Activated naive CD4-positive, alpha-beta T cell (primary cell): ENCODE measurements around the gene HUNK.

ENCODE experiments used
- DNase-seq, 4 experiments: peaks; one replicate each; lab custom pipeline; 2025; lab: John Stamatoyannopoulos, UW

The HUNK gene

DNA sequence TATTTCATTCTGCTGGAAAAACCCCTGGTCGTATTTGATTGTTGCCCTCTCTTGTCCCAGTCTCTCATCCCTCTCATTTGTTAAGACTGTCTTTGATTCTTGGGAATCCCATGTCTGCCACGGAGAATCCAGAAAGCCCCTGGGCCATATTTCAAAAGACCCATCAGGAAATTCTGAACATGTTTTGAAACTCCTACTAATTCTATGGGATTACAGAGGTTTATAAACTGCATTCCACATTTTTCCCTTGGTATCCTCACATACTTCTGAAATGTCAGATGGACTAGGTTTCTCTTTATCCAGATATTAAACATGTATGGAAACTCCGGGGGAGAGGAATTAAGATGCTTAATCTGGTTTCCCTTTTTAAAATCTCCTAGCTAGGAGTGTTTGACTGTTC, 80.0 kb downstream of the HUNK start:
- DNase-seq: no peak

DNA sequence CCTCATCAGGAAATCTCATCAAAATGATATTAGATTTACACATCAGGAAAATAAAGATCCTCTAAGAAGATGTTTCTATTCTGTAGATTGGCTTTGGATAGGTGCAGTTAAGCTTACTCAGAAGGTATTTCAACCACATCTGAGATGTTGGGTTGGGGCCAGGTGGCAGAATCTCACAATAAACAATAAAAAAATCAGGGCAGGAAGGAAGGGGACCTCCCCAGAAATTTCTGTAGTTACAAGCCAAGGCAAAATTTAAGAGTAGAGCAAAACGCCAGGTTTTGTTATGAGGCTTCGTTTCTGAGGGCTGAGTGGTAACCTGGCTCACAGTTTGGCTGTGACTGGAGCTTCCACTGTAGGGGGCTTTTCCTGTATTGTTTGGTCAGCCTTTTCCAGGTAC, 84.8 kb downstream of the HUNK start:
- no peak for DNase-seq

DNA sequence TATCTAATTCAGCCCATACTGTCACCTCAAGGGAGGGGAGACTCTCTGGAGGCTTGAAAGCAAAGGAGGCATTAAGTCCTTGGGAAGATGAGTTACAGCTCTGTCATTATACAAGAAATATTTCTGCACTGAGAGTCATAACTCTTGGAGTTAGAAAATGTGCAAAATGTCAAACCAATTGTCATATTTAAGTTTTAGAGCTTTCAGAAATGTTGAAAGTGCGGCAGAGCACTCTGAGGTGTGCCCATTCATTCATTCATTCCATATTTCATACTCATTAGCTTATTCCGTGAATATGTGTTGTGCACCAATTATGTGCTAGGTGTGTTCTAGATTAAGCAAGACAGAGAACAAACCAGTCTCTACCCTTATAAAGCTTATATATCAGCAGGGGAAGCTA, 87.1 kb downstream of the HUNK start:
- DNase-seq: no peak

DNA sequence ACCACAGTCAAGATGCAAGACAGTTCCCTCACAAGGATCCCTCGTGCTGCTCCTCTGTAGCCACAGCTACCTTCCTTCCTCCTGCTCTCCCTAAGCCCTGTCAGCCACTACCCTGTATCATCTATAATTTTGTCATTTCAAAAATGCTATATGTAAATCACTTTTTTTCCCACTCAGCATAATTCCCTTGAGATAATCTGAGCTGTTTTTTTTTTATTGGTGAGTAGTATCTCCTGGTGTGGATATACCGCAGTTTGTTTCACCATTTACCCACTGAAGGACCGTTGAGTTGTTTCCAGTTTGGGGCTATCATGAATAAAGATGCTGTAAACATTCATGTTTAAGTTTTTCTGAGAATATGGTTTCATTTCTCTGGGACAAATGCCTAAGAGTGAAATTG, 88.2 kb downstream of the HUNK start:
- DNase-seq: no peak

DNA sequence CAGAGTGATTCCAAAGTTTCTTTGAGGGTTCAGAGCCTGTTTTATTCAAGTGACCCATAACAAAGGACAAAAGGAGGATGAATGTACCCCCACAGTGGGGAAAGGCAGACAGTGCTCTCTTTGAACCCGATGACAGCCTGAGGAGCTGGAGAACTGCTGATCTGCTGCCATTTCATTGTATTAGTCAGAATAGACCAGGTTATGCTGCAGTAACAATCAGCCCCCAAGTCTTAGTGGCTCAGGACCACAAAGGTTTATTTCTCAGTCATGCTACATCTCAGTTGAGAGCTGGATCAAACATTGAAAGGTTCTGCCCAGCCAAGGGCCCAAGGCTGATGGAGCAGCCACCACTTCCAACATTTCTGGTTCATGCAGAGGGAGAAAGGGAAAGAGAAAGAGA, 88.9 kb downstream of the HUNK start:
- DNase-seq: no peak

DNA sequence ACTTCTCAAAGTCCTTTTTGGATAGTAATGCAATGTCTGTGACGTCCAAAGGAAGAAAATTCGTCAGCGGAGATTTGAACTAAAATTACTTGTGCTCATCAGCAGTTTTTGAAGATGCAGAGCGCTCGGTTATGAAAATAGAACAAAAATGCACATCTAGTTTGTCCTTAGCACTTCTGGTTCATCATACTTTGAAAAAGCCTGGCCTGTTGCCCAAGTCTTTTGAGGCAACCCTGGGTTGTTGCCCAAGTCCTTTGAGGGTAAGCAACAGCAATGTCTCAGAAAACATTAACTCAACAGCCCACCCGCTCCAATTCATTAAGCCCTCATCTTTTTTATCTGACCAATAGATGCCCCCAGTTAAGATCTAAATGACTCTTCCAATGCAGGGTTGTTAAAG, 91.9 kb downstream of the HUNK start:
- no peak for DNase-seq

DNA sequence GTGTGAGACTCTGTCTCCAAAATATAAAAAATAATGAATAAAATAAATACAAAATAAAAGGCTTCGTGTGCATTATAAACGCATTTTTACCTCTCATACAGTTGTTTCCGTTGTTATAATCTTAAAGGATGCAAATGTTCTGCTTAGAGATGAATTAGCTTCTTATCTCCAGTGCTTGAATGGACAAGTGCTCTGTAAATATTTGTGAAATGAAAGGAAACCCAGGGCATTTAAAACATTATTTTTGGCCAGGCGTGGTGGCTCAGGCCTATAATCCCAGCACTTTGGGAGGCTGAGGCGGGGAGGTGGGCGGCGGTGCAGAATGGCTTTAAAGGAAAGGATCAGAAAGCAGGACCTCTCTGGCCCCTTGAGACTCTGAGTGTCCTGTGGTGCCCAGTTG, 94.5 kb downstream of the HUNK start:
- no peak for DNase-seq

DNA sequence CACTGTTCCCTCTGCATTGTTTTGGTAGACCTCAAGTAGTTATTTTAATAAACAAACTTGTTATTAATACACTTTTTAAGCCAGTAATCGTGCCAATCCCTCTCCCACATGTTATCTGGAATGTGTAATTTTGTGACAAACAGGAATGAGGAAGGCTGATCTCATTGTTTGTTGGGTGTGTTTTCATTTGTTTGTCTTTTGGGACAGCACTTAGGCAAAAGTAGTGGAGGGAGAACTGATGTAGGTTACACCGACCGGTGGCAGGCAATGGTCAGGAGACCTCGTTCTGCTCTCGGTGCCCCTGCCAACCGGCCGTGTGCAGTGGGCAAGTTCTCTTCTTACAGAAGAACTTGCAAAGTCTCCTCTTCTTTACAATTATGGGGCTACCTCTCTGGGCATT, 99.8 kb downstream of the HUNK start:
- no peak for DNase-seq

DNA sequence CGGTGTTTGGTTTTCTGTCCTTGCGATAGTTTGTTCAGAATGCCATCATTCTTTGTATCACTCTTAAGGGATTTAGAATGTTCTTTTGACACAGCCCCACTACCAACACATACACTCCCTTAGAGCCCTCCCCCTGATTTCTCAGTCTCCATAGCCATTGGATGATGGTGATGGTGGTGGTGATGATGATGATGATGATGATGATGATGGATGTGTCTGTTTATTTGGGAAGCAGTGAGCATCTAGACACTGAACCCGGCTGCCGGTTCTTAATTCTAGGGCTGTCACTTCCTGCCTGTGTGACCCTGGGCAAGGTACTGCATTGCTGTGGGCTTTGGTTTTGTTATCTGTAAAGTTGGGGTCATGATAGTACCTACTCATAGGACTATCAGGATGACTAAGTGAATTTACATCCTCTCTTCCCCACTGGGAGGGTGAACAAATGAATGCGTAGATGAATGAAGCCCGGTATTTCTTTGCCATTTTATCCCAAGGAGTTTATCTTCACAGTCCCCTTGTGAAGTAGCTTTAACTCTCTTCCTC, 100.7 kb downstream of the HUNK start:
- no peak for DNase-seq

DNA sequence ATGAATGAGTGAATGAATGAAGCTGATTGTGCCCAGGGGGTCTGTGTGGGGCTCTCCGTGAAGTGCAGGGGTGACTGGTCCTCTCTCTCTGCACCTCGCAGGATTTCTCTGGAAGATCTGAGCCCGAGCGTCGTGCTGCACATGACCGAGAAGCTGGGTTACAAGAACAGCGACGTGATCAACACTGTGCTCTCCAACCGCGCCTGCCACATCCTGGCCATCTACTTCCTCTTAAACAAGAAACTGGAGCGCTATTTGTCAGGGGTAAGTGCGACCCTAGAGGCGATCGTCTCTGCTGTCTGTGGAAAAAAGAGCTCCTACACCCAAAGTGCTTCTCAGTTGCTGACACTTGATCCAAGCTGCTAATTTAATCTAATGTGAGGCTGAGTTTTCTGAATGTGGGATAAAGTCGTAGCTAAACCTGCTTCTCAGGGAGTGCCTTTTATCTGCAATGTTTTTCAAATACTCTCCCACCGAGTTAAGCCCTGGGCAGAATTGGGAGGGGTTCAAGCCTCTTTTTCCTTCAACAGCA, 101.7 kb downstream of the HUNK start:
- DNase-seq: no peak

DNA sequence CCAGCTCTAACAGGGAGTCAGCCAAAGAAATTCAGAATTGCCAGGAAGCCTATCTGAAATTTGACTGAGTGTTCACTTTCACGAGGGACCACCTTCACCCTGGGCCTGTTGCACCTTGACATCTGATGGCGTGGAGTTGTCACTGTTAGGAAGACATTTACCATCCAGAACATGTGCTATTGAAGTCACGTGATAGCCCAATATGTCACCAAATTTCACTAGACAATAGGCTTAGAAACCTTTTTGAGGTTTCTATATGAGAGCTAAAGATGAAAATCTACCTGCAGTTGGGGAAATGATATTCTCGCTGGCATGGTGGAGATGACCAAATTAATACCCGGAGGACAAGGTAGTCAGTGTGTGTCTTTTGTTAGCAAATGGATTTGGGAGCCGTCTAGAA, 102.7 kb downstream of the HUNK start:
- DNase-seq: no peak

DNA sequence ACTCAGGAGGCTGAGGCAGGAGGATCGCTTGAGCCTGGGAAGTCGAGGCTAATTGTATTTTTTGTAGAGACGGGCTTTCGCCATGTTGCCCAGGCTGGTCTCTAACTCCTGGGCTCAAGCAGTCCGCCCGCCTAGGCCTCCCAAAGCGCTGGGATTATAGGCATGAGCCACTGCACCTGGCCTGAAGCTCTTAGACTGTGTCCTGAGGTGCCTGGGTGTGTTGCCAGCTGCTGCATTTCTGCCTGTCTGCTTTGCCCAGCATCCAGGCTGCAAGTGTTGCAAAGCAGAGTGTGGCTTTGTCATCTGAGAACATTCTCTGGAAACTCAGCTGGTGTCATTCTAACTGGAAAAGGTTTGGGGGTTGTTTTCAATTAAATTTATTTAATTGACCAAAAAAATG, 105.0 kb downstream of the HUNK start:
- DNase-seq: no peak

DNA sequence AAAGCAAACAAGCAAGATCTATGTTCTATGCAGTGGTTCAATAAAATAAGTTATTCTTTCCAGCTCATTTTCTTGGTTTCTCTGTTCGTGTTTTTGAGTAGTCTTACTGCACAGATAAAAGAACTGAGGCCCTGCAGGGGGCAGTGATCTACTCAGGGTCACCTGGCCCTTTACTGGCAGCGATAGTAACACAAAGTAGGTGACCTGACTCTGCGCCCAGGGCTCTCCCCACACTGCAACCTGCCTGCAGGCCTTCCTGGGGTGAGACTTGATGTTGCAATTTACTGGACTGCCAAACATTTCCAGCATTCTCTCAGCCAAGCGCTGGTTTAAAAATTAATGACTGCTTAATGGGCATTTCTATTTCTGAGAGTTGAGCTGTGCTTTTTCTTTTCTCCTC, 110.3 kb downstream of the HUNK start:
- DNase-seq: no peak

DNA sequence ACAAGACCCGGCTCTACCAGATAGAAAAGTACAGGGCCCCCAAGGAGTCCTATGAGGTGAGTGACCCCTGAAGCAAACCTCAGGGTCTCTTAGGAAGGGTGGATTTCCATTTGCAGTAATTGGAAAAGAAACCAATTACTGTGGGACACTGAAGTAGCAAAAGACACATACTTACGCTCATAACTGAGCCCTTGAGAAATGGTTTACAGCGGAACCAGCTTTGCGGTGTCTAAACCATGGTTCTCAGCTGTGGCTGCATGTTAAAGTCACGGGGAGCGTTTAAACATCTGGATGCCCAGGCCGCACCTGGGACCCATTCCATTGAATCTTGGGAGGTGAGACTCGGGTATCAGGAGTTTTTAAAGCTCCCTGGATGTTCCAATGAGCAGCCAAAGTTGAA, 110.7 kb downstream of the HUNK start:
- no peak for DNase-seq

DNA sequence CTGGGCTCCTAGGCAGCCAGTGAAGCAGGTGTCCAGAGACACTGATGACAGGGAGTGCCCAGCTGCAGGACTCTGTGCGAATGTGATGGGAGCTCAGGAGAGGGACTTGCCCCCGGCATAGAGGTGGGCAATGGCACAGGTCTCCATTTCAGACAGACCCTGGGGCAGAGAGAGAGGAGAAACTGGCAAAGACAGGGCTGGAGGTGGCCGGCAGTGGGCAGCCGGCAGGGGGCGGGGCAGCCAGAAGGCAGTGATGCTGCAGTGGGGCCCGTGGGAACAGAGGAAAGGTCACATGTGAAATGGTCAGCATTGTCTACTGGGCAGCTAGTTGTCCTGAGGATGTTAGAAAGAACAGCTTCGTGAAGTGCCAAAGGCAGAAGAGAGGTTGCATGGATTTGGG, 112.6 kb downstream of the HUNK start:
- no peak for DNase-seq

DNA sequence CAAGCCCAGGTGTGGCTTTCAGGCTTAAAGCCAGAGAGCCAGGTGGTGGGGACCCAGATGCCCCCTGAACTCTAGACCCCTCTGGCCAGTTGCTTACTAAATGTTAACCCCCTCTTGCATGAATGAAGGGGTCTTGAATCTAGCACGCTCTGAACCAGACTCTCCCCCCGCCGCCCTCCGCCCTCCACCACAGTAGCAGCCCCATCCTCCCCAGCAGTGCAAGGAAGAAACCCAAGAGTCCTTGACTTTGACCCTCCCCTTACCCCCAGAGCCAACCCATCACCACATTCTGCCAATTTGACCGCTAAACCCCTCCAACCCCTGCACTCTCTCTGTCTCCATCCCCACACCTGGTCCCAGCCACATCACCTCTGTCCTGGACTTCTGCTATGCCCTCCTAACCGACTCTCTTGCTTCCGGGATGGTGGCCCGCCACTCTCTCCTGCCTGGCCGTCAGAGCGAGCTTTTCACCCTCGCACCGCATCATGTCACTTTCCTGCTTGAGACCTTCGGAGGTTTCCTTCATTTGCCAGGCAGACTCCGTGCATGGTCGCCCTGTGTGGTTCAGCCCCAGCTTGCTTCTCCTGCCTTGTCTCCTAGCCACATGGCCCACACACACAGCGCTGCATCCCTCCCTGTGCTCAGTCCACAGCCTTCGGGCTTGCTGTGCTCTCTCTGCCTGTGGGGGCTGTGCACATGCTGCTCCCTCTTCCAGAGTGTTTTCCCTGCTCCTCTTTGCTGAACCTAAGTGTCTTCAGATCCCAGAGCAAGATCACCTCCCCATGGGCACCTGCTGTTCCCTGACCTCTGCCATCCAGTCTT, 113.4 kb downstream of the HUNK start:
- DNase-seq: no peak

DNA sequence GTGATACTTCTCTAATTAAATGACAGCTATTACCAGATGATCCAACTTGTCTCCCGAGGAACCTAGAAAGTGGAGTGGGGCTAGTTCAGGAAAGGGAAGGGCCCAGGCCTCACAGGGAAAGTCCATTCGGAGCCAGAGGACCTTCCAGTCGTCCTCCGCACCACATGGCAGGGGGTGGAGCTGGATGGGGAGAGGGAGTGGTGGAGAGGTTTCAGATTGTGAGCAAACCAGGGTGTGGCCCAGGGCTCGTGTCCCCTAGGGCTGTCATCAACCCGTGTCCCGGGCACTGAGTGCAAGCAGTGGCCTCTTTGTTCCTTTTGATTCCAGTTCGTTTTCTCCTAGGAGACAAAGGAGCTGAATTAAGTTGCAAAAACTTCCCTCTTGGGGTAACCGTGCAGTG, 114.9 kb downstream of the HUNK start:
- no peak for DNase-seq

DNA sequence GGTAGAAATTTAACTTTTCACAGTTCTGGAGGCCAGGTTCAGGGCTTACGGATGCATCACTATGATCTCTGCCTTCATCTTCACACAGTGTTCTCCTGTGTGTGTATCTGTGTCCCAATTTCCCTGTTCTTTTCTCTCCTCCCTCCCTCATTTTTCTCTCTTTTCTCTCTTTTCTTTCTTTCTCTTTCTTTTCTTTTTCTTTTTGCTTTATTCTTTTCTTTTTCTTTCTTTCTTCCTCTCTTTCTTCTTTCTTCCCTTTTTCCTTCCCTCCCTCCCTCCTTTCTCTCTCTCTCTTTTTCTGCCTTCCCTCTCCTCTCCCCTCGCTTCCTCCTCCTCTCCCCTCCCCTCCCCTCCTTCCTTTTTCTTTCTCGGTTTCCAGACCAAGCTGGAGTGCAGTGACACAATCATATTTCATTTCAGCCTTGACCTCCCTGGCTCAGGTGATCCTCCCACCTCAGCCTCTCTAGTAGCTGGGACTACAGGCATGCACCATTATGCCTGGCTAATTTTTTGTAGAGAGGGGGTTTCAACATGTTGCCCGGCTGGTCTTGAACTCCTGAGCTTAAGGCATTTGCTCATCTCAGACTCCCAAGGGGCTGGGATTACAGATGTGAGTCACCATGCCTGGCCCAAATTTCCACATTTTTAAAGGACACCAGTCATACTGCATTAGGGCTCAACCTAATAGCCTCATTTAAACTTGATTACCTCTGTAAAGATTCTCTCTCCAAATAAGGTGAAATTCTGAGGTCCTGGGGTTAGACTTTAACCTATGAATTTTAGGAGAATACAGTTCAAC, 115.9 kb downstream of the HUNK start:
- DNase-seq: no peak

DNA sequence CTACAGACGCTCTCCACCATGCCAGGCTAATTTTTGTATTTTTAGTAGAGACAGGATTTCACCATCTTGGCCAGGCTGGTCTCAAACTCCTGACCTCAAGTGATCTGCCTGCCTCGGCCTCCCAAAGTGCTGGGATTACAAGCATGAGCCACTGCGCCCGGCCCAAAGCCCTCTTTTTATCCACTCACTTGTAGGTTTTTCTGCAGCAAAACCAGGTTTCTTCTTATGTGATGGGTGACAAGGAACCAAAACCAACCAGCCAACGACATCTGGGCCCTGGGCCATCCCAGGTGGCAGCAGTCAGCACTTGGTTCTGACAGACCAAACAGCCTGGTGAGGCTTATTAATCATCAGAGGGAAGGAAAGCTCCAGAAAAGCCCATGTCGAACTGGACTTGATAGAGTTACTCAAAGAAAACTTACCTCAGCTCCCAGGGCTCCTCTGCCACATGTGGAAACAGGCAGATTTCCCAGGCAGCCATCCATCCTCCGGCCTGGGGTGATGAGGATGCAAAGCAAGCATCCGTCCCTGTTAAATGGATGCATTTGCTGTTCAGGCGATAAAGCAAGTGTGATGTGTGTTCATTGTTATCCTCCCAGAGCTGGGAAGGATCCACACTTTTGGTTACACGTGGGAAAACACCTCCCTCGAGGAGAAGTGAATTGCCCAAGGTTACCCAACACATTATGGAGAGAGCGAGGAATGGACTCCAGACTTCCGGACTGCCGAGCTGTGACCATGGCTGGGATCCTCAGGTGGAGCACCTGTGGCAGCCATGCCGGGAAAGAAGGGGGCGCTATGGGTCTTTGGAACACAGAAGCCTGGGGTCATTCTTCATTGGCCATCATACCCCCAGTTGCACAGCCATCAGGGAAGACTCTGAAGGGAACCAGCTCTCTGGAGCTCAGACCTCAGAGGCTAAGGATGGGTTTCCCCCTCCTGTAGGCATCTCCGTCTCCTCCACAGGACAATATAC, 118.8 kb downstream of the HUNK start:
- DNase-seq: no peak

DNA sequence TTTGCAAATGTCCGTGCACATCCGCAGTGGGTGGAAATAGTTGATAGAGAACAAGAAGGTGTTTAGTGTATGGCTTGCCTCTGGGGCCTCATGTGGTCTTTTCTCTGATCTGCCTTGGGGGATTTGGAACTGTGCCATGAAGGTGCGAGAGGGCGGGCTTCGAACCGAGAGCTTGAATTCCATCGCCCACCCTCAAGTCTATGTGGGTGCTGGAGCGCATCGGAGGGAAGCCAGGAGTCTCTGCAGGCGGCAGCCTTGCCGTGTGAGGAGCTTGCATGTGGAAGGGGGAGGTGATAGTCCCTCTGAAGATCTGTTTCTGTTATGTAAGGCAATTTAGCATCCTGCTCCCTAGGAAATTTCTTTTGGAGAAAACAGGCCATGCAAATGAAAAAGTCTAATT, 119.6 kb downstream of the HUNK start:
- no peak for DNase-seq
